ENCODE data around the gene HRCT1.

Gene HRCT1

GRCh38 chr9:35945341-35946018 lies 39.5 kb downstream of the HRCT1 start:
- DNase-seq, result peak; percentile 78 to 80

GRCh38 chr9:35948451-35948850 lies 42.4 kb downstream of the HRCT1 start:
- no peak for DNase-seq

- DNase-seq, result no peak
Observed at GRCh38 chr9:35948901-35949318, 42.9 kb downstream of the HRCT1 start.

- DNase-seq, result no peak
Observed at GRCh38 chr9:35951736-35952135, 45.7 kb downstream of the HRCT1 start.

- no peak for DNase-seq
Observed at GRCh38 chr9:35952526-35953191, 46.7 kb downstream of the HRCT1 start.

GRCh38 chr9:35954942-35955546 lies 49.0 kb downstream of the HRCT1 start:
- peak; percentile 42 to 44 for DNase-seq

GRCh38 chr9:35956651-35957050 lies 50.6 kb downstream of the HRCT1 start:
- no peak for DNase-seq

Measured in stimulated activated CD4-positive, alpha-beta T cell treated with anti-CD3 and anti-CD28 coated beads, Interleukin-2, amount 100 ng/mL, for 24 hours (primary cell).